Islet of Langerhans (tissue), 1 donor: ENCODE results near the gene CDK2.
"Not testable (repeated sequence)": the region's sequence is repeated elsewhere in the genome, so short reads cannot be mapped to it uniquely, and the experiment has no call there.

Source experiments
- FAIRE-seq: peaks from one replicate; lab custom pipeline; 2011; peaks lifted over from hg19 to GRCh38; lab: Jason Lieb, UNC

CDK2 gene

DNA sequence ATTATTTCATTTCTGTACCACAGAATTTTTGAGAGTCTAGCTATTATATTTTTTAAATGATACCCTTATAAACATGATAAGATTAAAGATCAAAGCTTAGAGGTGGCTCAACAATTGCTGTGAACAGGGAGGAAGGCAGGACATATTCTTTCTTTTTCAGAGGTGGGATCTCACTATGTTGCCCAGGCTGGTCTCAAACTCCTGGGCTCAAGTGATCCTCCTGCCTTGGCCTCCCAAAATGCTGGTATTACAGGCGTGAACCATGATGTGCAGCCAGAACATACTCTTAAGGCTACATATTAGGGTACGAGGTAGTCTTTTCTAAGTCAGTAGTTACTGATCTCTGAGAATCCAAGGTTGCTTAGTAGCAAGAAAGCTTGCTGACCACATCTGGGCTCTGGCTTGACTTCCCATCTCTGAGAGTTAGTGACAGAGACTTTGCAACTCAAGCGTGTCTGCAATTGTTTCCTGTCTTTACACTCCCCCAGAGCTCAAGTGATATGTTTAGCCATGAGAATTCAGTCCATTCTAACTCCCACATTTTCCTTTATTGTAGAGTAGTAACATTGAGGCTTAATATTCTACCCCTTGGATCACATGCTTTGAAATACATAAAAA, 15.8 kb downstream of the CDK2 start:
- no peak for FAIRE-seq

DNA sequence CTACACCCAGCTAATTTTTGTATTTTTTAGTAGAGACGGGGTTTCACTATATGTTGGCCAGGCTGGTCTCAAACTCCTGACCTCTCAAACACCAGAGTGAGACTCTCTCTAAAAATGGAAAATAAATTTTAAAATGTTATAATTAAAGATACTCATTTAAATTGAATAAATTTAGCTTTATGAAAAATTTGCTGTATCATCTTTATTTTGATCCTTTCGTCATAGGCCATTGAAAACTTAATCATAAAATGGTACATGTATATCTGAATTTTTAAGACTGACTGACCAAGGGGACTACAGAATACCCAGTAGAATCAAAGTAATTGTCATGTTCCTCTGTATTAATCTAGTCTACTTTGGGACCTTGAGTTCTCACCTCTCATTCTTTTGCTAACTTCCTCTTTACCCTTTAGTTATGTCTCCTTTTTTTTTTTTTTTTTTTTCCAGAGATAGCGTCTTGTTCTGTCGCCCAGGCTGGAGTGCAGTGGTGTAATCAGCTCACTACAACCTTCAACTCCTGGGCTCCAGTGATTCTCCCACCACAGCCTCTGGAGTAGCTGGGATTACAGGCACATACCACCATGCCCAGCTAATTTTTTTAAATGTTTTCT, 16.7 kb downstream of the CDK2 start:
- no peak for FAIRE-seq

DNA sequence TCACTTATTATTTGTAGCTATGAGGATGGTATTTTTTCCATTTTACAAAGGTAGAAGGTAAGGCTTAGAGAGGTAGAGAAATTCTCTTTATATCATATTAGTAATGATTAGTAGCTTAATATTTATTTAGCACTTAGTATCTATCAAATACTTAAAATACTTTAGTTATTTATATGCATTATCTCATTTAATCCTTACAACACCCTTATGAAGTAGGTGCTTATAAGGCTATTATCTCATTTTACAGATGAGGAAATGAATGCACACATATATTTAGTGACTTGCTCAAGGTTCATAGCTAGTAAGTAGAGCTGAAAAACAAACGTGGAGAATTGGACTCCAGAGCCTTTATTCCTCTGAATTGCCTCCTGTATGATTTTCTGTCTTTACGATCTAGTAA, 18.2 kb downstream of the CDK2 start:
- no peak for FAIRE-seq

GRCh38 chr12:55985341-55985740, 18.7 kb downstream of the CDK2 start:
- FAIRE-seq = no peak

- not testable (repeated sequence) for FAIRE-seq
These were observed 19.3 kb downstream of the CDK2 start for GRCh38 chr12:55985976-55986375.

DNA sequence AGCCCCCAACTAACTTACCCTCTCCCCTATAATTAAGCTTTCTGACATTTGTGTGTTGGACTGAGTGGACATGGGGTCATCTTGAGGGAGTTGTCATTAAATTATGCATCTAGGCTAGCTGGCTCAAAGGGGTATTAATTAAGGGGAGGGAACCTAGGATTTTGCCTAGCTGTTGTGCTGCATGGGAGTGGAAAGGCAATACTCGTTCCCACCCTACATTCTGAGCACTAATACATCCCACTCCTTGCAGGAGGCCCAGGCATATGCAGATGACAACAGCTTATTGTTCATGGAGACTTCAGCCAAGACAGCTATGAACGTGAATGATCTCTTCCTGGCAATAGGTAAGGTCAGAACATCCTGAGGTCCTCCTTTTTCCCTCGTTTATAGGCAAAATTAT, 24.5 kb downstream of the CDK2 start:
- FAIRE-seq = no peak

DNA sequence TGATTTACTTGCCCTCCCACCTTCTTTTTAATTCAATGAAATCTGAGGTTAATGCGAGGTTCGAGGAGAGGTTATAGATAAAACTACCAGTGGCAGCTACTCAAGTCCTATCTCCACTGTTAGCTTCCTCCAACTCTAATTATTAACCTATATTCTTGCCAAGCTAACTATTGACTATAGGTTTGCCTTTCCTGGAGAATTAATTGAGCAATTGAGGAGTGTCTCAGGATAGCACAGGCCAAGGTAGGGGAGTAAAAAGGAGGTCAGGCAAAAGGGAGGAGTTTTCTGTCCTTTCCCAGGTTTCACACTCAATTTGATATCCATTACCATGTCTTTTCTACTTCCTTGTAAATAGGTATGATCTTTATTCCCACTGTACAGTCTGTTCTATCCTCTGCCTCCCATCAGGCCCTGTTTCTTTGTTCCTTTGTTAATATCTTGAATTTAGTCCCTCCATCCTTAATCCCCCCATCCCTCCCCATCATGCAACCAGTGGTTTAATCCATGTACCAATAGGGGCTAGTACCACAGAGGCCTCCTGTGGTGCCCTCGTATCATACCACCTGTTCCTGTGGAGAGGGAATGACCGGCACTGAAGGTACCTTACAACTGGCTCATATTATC, 26.7 kb downstream of the CDK2 start:
- no peak for FAIRE-seq

GRCh38 chr12:55995366-55995765, 28.7 kb downstream of the CDK2 start:
- no peak for FAIRE-seq

DNA sequence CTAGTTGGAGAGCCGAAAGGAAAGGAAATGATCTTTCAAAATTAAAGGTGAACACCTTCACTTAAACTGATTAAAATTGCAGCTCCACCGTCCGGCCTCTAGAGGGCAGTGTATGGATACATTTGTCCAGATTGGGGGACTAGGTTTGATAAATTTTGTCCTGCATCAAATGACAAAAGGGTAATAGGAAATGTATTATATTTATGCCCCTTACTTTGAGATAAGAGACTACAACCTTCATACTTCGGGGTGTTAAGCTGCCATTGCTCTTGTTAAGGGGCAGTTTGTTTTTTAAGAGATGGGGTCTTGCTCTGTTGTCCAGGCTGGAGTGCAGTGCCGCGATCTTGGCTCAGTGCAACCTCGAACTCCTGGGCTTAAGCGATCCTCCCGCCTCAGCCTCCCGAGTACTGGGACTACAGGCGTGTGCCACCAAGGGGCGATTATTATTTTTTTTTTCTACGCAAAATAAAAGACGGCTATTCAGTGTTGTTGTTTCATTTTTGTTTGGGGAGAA, 29.6 kb downstream of the CDK2 start:
- FAIRE-seq = peak; percentile 92

- peak; percentile 61 for FAIRE-seq
These were observed 30.3 kb downstream of the CDK2 start, which contains the start of gene SUOX for GRCh38 chr12:55996715-55997534. Gene SUOX (plus strand): TSS chr12:55997276. CDS start chr12:56002222, 4,946 bp downstream.

GRCh38 chr12:55997535-55997859, 30.9 kb downstream of the CDK2 start:
- no peak for FAIRE-seq

GRCh38 chr12:55999522-55999921, 32.9 kb downstream of the CDK2 start:
- FAIRE-seq = not testable (repeated sequence)

- not testable (repeated sequence) for FAIRE-seq
These were observed 33.4 kb downstream of the CDK2 start for GRCh38 chr12:55999999-56000540.

DNA sequence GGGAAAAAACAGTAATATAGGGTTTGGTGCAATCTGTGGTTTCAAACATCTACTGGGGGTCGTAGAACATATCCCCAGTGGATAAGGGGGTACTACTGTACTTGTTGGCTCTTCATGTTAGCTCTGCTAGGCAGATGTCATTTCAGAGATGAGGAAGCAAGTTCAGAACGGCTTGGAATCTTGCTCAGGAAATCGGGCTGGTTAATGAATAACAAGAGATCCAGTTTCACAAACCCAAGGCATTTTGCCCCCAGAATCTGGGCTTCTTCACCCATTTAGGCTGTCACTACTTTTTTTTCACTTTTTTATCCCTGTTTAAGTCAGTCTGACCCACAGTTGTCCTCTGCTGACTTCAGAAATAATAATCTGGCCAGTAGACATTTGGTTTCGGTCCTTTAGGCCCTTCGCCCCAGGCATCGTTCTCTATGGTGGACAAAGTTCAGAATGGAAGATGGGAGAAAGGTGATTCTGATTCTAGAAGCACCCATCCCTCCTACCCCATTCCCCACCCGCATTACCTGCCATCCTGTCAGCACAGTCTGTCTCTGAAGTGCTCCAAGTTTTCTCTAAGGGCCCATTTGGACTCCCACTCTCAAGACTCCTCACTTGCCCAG, 35.0 kb downstream of the CDK2 start:
- no peak for FAIRE-seq

- FAIRE-seq = not testable (repeated sequence)
These were observed 36.7 kb downstream of the CDK2 start for GRCh38 chr12:56003376-56003775.

DNA sequence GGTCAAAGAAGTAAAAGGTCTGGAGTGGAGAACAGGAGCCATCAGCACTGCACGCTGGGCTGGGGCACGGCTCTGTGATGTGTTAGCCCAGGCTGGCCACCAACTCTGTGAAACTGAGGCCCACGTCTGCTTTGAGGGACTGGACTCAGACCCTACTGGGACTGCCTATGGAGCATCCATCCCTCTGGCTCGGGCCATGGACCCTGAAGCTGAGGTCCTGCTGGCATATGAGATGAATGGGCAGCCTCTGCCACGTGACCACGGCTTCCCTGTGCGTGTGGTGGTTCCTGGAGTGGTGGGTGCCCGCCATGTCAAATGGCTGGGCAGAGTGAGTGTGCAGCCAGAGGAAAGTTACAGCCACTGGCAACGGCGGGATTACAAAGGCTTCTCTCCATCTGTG, 37.6 kb downstream of the CDK2 start:
- FAIRE-seq = no peak

GRCh38 chr12:56007564-56008559, 41.2 kb downstream of the CDK2 start:
- FAIRE-seq = no peak

DNA sequence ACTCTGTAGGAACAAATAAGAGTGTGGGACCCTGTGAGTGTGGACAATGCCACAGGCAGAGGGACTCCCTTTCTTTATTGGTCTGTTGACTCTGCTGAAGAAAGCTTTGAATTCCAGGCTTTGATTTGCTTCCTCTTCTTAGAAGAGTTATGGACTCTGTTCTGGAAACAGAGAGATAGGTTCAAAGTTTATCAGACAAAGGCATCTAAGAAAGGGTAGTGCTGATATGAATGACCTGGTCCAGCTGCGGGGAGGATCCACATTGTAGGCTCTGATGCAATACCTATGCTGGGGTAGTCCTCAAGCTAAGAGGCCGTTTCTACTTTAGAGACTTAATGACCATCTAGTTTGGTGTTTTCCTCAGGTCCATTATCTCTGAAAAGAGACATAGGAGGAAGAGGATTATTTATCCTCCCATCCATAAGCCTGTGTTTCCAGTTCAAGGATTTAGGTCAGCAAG, 43.5 kb downstream of the CDK2 start:
- no peak for FAIRE-seq

DNA sequence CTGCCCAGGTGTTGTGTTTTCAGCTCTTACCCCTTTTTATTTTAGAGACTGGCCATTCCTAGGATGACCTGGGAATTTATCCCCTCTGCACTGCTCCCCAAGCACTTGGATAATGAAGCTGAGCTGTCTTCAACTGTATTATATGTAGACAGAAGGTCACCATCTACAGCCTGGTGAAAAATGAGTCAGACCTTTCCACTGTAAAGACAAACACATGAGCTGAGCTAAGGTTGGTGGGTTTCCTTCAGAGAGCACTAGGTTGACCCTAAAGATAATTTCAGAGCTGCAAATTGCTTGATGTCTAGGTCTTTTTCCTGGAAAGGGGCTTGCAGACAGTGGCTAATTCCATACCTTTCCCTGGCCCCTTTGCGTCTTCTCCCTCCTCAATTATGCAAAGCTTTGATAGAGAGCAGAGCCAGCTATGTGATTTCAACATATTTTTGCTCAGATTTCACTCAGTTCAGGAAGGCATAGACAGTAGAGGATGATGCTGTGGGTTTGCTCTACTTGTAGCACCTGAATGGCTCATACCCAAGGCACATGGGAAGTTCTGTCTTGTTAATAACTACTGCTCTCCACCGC, 45.0 kb downstream of the CDK2 start:
- no peak for FAIRE-seq

DNA sequence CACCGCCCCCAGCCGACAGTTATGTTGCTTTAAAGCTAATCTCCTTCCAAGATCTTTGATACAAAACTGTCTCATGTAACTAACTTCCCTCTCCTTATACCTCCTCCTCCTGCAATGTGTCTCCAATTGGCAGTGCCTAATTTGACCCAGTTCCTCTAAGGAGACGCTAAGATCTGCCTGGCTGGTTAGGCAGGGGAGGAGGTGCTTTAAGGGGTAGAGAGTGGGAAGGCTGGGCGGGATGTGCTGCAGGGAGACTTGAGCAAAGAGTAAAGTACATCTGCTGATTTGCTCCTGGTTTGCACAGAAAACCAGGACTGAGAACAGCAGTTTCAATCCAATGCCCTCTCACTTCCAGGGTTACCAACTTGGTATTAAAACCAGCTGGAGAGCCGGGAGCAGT, 46.9 kb downstream of the CDK2 start:
- no peak for FAIRE-seq
